Measurements from ENCODE around the gene PRR23E. TPM values are rescaled to one million over a fixed set of nuclear protein-coding genes. Genes with fewer than 3 reads are reported as not detected.
A peak's percentile ranks its signal among the peaks of the same experiment; 100 is the strongest.

Gene PRR23E
- total RNA-seq, 1 experiment from 2014 or later: not detected

GRCh38 chr3:127182848-127183714, 9.8 kb upstream of the PRR23E start:
- H3K4me3 Mint-ChIP-seq (ENCODE audit: unreplicated experiment): no peak overlapping the region
- DNase-seq: no peak

DNA sequence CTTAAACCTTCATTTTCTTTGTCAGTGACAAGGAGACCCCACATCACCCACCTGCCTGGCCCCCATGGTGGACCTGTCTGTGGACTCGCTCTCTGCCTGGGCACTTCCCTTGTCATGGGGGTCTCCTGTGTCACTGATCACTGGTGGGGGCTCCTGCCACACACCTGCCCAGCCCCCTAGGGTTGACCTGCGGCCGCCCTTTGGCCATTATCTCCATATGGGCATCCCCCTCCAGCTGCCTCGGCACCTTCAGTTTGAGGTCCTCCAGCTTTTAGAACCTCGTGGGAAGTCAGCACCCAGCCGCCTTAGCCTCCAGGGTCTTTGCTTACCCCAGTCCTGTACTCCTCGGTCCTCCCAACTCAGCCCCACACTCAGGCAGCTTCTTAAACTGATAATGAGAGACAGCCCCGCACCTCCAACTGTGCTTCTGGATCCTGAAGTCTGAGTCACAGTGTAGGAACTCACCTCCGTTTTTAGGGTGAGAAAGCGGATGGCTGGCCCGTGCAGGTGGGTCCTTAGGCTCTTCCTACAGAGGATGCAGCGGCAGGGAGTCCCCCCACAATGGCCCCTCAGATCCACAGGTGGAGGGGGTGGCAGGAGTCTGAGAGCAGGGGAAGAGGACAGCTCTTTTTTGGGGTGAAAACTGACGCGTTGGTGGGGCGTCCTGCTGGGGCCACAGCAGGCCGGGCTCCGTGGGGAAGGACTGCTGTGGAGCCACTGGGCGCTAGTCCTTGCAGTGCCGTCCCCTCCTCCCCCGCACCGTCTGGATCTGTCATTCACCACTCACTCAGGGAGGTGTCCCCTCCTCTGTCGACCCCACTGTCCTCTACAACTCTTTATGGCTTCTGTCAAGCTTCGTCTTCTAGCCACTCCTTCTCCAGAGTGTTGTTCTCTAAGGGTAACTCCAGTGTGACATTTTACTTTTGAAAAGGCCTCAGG, 8.7 kb upstream of the PRR23E start:
- Mint-ChIP-seq H3K9me3 (ENCODE audit: unreplicated experiment) (peaks cover 12% of the 10 kb centered on the region), H3K27ac (ENCODE audit: unreplicated experiment) (peak overlapping the region; percentile 31), H3K4me1 (ENCODE audit: low read depth, unreplicated experiment) (no peaks in the 10 kb centered on the region), H3K36me3 (ENCODE audit: insufficient read depth, unreplicated experiment) (no peaks in the 10 kb centered on the region), H3K4me3 (ENCODE audit: unreplicated experiment) (no peak overlapping the region), H3K27me3 (ENCODE audit: insufficient read depth, unreplicated experiment) (peaks cover 13% of the 10 kb centered on the region)
- no TSS peak for BruUV-seq (replicated peaks)
- intact Hi-C loops (cut with micrococcal nuclease; ENCODE audit: unreplicated experiment): no loop called here
- Histone ChIP-seq H3K4me1 (no peaks in the 10 kb centered on the region), H3K36me3 (ENCODE audit: control insufficient read depth, insufficient read depth, low read length) (no peaks in the 10 kb centered on the region), H3K9me3 (peaks cover 3% of the 10 kb centered on the region; the same call in 1 of the 2 replicates), H3K4me3 (ENCODE audit: low read depth, low read length) (no peak overlapping the region), H3K27me3 (replicated peaks; ENCODE audit: control insufficient read depth, insufficient read depth, low read length) (no peaks in the 10 kb centered on the region)
- no peak for DNase-seq
- ChIA-PET CTCF (no interaction called here), POLR2A (no interaction called here)
- TF ChIP-seq CTCF (IDR thresholded peaks at IDR 0.05; ENCODE audit: insufficient read depth in 1 of 2, low read depth in 1 of 2, low read length in 1 of 2, severe bottlenecking in 1 of 2, unreplicated experiment in 1 of 2): no peak

More at GRCh38 chr3:127182848-127183714, 9.8 kb upstream of the PRR23E start:
- peaks cover 16% of the 10 kb centered on the region for H3K27me3 Mint-ChIP-seq (ENCODE audit: insufficient read depth, unreplicated experiment)
- no peaks in the 10 kb centered on the region for H3K36me3 ChIP-seq (ENCODE audit: control insufficient read depth, insufficient read depth, low read length)
- no peak overlapping the region for H3K27ac Mint-ChIP-seq (ENCODE audit: unreplicated experiment)
- H3K4me3 ChIP-seq (ENCODE audit: low read depth, low read length): no peak overlapping the region
- ChIA-PET POLR2A (no interaction called here), CTCF (no interaction called here)
- no peaks in the 10 kb centered on the region for H3K27me3 ChIP-seq (replicated peaks; ENCODE audit: control insufficient read depth, insufficient read depth, low read length)
- TF ChIP-seq CTCF (IDR thresholded peaks at IDR 0.05; ENCODE audit: insufficient read depth in 1 of 2, low read depth in 1 of 2, low read length in 1 of 2, severe bottlenecking in 1 of 2, unreplicated experiment in 1 of 2): no peak
- no peaks in the 10 kb centered on the region for H3K4me1 ChIP-seq
- H3K36me3 Mint-ChIP-seq (ENCODE audit: insufficient read depth, unreplicated experiment): peaks cover 5% of the 10 kb centered on the region
- H3K9me3 Mint-ChIP-seq (ENCODE audit: unreplicated experiment): peaks cover 23% of the 10 kb centered on the region
- intact Hi-C loops (cut with micrococcal nuclease; ENCODE audit: unreplicated experiment): no loop called here
- no peaks in the 10 kb centered on the region for H3K4me1 Mint-ChIP-seq (ENCODE audit: low read depth, unreplicated experiment)
- BruUV-seq (replicated peaks): no TSS peak
- H3K9me3 ChIP-seq: peaks cover 3% of the 10 kb centered on the region; the same call in 1 of the 2 replicates

DNA sequence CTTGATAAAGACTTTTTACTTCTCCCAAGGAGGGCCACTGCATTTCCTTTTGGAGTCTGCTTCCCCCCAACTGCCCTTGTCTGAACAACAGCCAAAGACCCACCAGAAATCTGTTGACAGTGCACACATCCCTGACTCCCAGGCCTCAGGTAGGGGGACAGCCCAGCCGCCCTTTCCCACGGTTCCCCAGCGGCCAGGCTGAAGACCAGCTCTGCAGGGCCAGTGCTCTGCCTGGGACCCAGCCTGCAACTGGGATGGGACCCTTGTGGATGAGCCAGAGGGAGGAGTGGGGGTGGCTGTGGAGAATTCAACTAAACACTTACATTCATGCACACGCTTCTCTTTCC, 8.1 kb upstream of the PRR23E start:
- H3K4me1 Mint-ChIP-seq (ENCODE audit: low read depth, unreplicated experiment): no peaks in the 10 kb centered on the region
- DNase-seq: no peak
- Histone ChIP-seq H3K9me3 (0 out of 2 replicates have a peak, but pooled peaks cover 3% of the 10 kb centered on the region), H3K27me3 (replicated peaks; ENCODE audit: control insufficient read depth, insufficient read depth, low read length) (no peaks in the 10 kb centered on the region), H3K4me3 (ENCODE audit: low read depth, low read length) (no peak overlapping the region), H3K36me3 (ENCODE audit: control insufficient read depth, insufficient read depth, low read length) (no peaks in the 10 kb centered on the region), H3K4me1 (no peaks in the 10 kb centered on the region)
- peaks cover 5% of the 10 kb centered on the region for H3K9me3 Mint-ChIP-seq (ENCODE audit: unreplicated experiment)
- TF ChIP-seq CTCF (IDR thresholded peaks at IDR 0.05; ENCODE audit: insufficient read depth in 1 of 2, low read depth in 1 of 2, low read length in 1 of 2, severe bottlenecking in 1 of 2, unreplicated experiment in 1 of 2): no peak
- BruUV-seq (replicated peaks): no TSS peak
- H3K27me3 Mint-ChIP-seq (ENCODE audit: insufficient read depth, unreplicated experiment): peaks cover 10% of the 10 kb centered on the region
- intact Hi-C loops (cut with micrococcal nuclease; ENCODE audit: unreplicated experiment): no loop called here
- H3K4me3 Mint-ChIP-seq (ENCODE audit: unreplicated experiment): no peak overlapping the region
- H3K36me3 Mint-ChIP-seq (ENCODE audit: insufficient read depth, unreplicated experiment): no peaks in the 10 kb centered on the region
- H3K27ac Mint-ChIP-seq (ENCODE audit: unreplicated experiment): peak overlapping the region; percentile 31
- ChIA-PET CTCF (no interaction called here), POLR2A (no interaction called here)
